GM19043 (cell line): ENCODE data around the gene WASHC4.
A peak's percentile ranks its signal among the peaks of the same experiment; 100 is the strongest.

Source experiments
- ATAC-seq: cut with Tn5 transposase; IDR thresholded peaks from one replicate; pipeline ENCODE4 v1.9.1; 2021; ENCODE audit warnings: low read depth; ENCODE audit not compliant: unreplicated experiment

Gene WASHC4

GRCh38 chr12:105107494-105108371, at the start of gene WASHC4:
WASHC4 (plus strand) TSS chr12:105107731; CDS start chr12:105107801, 70 bp downstream.
- peak; percentile 77 for ATAC-seq

GRCh38 chr12:105060715-105061378, 46.7 kb upstream of the WASHC4 start:
- ATAC-seq = no peak

GRCh38 chr12:105064564-105065178, 42.9 kb upstream of the WASHC4 start:
- no peak for ATAC-seq

- ATAC-seq = no peak
These were observed 40.0 kb upstream of the WASHC4 start for GRCh38 chr12:105067511-105068031.

- ATAC-seq = no peak
These were observed 37.4 kb upstream of the WASHC4 start for GRCh38 chr12:105069936-105070702.

GRCh38 chr12:105071981-105072380, 35.5 kb upstream of the WASHC4 start:
- no peak for ATAC-seq

GRCh38 chr12:105072888-105073488, 34.5 kb upstream of the WASHC4 start:
- ATAC-seq = peak; percentile 82

GRCh38 chr12:105076098-105076497, 31.4 kb upstream of the WASHC4 start:
- ATAC-seq = no peak

- no peak for ATAC-seq
These were observed 30.6 kb upstream of the WASHC4 start for GRCh38 chr12:105076913-105077312.

- no peak for ATAC-seq
These were observed 30.1 kb upstream of the WASHC4 start for GRCh38 chr12:105077435-105077834.

- no peak for ATAC-seq
These were observed 28.6 kb upstream of the WASHC4 start for GRCh38 chr12:105078712-105079570.

GRCh38 chr12:105083031-105083430, 24.5 kb upstream of the WASHC4 start:
- ATAC-seq = no peak

- ATAC-seq = no peak
These were observed 23.9 kb upstream of the WASHC4 start for GRCh38 chr12:105083551-105084105.

- peak; percentile 90 for ATAC-seq
These were observed 23.0 kb upstream of the WASHC4 start, which contains the start of gene ALDH1L2 for GRCh38 chr12:105084251-105085250. ALDH1L2 (minus strand) TSS chr12:105084458; CDS start chr12:105084436, 22 bp downstream.

GRCh38 chr12:105085501-105085900, 22.0 kb upstream of the WASHC4 start:
- ATAC-seq = no peak

GRCh38 chr12:105089817-105090216, 17.7 kb upstream of the WASHC4 start:
- ATAC-seq = no peak

- no peak for ATAC-seq
These were observed 17.2 kb upstream of the WASHC4 start for GRCh38 chr12:105090361-105090760.
